Renal cortex interstitium (tissue), 11 donors: Measurements from ENCODE around the gene ASNS. TPM values are rescaled to one million over a fixed set of nuclear protein-coding genes. Genes with fewer than 3 reads are reported as not detected.
"Not testable (repeated sequence)": the region's sequence is repeated elsewhere in the genome, so short reads cannot be mapped to it uniquely, and the experiment has no call there.

ENCODE experiments used
- DNase-seq, 11 donors: peaks; one replicate each; pipeline ENCODE4 v3.0.0-alpha.2; 2013; ENCODE audit warnings: low read depth in 9 of 11, low spot score in 4 of 11; ENCODE audit errors: extremely low read depth in 1 of 11
- polyA plus RNA-seq, 3 donors: library from polyadenylated mRNA; unstranded; fragments of 120-200 nt; gene quantifications; one replicate each; pipeline ENCODE4 v1.2.1, GENCODE V29; 2013; ENCODE audit not compliant: insufficient read length in 3 of 3

ASNS gene
- polyA plus RNA-seq, 3 donors, result 25.2 to 37.3 (median 32.5) TPM

DNA sequence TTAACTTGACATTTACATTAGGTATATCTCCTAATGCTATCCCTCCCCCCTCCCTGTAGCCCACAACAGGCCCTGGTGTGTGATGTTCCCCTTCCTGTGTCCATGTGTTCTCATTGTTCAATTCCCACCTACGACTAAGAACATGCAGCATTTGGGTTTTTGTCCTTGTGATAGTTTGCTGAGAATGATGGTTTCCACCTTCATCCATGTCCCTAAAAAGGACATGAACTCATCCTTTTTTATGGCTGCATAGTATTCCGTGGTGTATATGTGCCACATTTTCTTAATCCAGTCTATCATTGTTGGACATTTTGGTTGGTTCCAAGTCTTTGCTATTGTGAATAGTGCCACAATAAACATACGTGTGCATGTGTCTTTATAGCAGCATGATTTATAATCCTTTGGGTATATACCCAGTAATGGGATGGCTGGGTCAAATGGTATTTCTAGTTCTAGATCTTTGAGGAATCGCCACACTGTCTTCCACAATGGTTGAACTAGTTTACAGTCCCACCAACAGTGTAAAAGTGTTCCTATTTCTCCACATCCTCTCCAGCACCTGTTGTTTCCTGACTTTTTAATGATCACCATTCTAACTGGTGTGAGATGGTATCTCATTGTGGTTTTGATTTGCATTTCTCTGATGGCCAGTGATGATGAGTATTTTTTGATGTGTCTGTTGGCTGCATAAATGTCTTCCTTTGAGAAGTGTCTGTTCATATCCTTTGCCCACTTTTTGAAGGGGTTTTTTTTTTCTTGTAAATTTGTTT is 21.8 kb downstream of the ASNS start:
- DNase-seq, result not testable (repeated sequence)

DNA sequence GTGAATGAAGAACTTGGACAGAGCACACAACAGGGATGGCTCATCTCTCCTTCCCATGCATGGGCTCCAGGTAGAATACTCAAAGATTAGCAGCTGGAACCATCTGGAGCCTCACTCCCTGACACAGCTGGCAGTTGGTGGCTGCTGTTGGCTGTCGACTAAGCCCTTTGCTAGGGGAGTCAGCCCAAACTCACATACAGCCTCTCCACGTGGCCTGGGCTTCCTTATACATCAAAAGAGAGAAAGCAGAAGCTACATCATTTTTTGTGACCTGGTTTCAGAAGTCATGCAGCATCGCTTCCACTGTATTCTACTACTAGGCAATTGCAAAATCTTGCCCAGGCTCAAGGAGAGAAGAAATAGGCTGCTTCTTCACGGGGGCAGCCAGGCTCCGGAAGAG is 24.4 kb downstream of the ASNS start:
- DNase-seq, result no peak

DNA sequence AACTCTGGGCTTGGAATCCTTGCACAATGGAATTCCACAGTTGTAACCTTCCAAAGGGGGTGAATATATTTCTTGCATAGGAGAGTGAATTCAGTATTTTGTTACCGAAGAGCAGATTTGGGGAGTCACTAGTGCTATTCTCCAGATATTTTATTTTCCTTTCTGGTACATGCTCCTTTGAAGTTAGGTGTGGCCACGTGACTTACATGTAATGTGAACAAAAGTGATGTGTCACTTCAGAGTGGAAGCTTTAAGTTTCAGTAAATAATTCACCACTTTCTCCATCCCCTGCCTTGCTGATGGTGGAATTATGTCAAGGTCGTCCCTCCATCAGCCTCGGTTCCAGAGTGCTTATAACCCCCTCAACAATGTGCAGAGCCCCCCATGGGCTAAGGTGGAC is 25.3 kb downstream of the ASNS start:
- no peak for DNase-seq

DNA sequence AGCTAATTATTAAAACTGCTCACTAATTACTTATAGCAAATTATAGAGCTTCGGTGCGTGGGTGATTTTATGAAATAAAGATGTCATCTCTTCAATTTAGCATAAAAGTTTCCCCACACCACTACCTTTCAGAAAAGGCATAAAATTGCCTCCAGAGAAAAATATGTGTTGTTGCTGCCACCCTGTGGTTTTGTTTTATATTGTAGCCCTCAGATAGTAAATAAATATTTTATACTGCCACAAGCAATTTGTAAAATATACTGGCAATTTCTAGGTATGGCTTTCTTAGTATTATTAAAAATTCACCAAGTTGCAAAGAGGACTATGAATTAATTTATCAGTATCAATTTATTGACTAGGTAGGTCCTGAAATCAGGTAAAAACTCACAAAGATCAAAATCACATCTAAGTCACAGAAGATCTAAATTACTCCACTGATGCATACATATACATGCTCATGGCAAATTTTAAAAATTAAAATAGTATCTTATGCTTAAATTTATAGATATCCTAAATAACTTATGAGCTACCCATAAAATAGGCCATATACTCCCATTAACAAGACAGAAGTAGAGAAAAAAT is 26.5 kb downstream of the ASNS start:
- peak in 8 of 11 donors; percentile 4 to 21 (median 12) for DNase-seq

DNA sequence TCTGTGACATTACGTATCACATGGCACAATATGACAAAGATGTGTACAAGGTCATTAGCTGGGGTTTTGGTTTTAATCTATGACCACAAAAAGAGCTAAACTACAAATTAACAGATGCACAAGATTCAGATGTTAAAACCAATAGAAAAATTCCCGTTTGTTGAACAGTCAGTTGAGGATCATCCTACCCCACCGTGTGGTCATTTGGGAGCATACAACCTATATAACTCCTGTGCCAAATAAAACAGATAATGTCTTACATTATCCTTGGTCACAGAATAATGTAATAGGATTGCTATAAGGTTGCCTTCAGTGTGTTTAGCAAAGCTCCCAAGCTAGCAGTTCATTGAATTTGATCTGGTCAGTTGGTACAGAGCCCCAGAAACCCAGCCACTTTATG is 28.2 kb downstream of the ASNS start:
- DNase-seq, result no peak

DNA sequence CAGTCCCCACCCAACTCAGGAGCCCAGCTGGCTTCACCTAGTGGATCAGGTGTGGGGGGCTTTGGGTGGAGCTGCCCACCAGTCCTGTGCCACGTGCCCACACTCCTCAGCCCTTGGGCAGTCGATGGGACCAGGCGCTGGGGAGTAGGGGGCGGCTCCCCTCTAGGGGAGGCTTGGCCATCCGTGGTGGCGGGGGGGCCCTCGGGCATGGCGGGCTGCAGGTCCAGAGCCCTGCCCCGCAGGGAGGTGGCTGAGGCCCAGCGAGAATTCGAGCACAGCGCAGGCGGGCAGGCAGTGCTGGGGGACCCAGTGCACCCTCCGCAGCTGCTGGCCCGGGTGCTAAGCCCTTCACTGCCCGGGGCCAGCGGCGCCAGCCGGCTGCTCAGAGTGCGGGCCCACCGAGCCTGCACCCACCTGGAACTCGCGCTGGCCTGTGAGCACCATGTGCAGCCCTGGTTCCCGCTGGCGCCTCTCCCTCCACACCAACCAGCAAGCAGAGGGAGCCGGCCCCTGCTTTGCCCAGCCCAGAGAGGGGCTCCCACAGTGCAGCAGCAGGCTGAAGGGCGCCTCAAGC is 29.3 kb downstream of the ASNS start:
- no peak for DNase-seq

DNA sequence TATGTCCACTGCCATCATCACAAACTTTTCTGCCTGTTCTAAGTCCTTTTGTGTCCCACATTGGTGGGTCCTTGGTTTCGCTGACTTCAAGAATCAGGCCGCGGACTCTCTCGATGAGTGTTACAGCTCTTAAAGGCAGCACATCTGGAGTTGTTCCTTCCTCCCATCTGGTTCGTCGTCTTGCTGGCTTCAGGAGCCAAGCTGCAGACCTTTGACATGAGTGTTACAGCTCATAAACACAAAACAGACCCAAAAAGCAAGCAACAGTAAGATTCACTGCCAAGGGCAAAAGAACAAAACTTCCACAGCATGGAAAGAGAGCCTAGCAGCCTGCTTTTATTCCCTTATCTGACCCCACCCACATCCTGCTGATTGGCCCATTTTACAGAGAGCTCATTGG is 30.2 kb downstream of the ASNS start:
- DNase-seq, result no peak

DNA sequence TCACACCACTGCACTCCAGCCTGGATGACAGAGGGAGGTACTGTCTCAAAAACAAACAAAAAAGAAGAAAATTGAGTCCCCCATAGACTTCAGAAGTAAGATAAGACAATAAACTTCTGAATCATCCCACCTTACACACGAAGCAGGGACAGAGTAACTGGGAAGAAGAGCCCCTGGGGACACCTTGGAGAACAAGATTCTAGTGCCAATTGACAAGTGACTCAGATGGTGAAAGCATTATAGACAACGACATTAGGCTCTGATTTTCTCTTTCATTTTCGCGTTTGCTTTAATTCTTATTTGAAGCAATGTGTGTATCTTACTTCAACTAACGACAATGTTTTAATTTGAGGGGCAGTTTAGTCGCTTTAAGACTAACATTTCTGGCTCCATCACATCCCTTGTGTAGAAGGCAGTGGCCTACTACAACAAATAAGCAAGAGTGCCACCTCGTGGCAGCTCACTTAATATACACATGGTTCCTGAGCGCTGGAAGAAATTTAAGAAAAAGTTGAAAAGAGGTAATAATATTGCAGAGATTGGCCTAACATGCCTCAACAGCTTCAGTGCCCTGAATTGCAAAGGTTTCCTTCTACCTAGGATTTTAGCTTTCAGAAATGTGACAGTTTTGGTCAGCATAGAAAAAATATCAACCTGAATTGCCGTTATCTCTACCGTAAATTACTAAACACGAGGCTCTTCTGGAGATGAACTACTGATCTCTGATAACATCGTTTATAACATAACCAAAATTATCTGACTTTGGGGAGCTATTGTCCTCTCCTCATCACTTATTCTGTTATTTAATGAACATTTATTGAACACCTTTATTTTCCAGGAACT is 36.7 kb downstream of the ASNS start:
- DNase-seq, result peak; percentile 37 to 68 (median 50)

DNA sequence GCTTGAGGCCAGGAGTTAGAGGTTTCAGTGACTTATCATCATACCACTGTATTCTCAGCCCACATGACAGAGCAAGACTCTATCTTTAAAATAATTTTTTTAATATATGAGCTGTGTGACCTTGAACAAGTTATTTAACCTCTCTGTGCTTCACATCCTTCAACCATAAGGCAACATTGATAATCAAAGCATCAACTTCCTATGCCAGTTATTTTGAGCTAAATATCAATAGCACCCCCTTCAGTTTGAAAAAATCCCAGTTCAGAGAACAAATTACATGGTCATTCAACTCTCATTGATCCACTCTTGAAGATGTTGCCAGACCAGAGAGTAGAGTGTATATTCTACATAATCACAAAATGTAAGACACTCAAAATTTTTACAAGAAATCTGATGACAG is 53.0 kb downstream of the ASNS start:
- no peak for DNase-seq

DNA sequence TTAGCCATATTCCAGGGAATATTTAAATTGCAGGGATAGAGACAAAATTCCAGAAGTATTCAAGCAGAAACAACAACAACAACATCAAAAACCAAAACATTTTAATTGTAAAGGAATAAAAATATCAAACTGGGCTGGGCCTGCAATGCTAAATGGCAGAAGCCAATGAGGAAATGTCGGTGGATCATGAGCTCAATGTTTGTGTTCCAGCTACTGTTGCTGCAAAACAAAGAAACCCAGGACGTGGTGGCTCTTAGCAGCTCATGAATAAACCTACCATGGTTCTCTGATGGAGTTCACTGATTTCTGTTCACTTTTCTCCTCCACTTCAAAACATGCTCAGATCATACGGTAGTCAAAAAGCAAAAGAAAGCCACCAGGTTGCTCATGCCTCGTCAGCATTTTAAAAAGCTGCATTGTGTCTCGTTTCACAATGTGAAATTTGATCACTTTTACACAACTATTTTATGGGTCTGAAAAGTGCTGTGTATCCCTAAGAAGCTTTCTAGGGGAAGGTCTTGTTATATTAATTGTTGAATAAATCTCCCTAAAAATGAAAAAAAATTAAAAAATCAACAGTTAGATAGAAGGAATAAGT is 54.0 kb downstream of the ASNS start:
- no peak for DNase-seq

Other genes with a start within 250 kb of the ASNS start
- gene TAC1, start 140.3 kb downstream of the ASNS start, polyA plus RNA-seq, result under 1 TPM; 0.89 to 0.95 (median 0.89) TPM
- gene OCM2, start 117.8 kb upstream of the ASNS start, polyA plus RNA-seq, result not detected
- 10 to 100 TPM; 13.4 to 15.7 (median 13.7) TPM for gene LMTK2, start 234.5 kb upstream of the ASNS start, polyA plus RNA-seq